ENCODE measurements around the gene HYKK.
"Not testable (repeated sequence)": the region's sequence is repeated elsewhere in the genome, so short reads cannot be mapped to it uniquely, and the experiment has no call there.

HYKK gene

DNA sequence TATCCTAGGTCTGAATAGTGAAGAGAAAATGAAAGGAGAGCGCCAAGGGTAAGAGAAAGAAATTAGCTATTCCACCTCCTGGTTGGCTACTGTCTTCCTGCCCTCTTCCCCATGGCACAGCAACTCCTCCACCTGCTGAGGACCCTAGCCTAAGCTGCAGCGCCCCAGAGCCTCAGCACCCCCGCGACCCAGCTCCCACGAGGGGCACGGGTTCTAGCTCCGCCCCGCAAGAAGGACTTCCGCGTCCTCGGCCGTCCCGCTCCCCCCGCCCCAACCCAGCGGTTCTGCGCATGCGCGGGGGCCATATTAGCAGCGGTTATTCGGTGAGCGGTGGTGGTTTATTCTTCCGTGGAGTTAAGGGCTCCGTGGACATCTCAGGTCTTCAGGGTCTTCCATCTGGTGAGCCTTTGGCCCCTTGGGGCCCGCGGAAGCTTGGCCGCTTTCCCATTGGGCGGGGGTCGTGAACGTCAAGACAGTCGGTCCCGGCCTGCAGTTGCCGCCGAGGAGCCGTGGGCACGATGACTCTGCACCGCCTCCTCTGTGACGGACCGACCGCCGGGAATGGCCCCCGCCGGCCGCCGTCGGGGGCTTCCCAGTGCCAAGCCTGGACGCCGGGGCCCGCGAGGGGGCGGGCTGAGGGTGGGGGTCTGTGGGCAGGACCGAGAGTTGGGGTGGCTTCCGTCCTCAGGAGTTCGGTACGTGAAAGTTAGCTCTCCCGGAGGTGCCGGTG is 32.9 kb downstream of the HYKK start, which contains the start of gene PSMA4:
PSMA4 (plus strand) TSS at position 304 of the 730 bp plus-strand sequence. CDS start 1,484 bp downstream, outside the sequence.
- peak; percentile 65 for DNase-seq (ENCODE audit: low read depth)

GRCh38 chr15:78540871-78541743 is 33.7 kb downstream of the HYKK start:
- no peak for DNase-seq (ENCODE audit: low read depth)

- DNase-seq (ENCODE audit: low read depth) = no peak
Measured at GRCh38 chr15:78541744-78542034, 34.3 kb downstream of the HYKK start.

GRCh38 chr15:78542647-78543046 is 35.3 kb downstream of the HYKK start:
- no peak for DNase-seq (ENCODE audit: low read depth)

DNA sequence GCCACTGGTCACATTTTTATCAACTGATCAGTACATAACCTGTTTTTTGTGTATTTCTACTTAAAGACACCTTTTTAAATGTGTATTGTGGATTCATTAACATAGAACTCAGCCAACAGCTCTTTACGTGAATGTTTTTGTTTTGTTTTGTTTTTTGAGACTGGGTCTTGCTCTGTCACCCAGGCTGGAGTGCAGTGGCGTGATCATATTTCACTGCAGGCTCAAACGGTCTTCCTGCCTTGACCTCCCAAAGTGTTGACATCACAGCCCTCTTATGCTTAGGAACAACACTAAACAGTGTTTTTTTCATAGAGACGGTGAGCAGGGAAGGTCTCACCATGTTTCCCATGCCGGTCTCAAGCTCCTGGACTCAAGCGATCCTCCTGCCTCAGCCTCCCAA is 42.8 kb downstream of the HYKK start:
- DNase-seq (ENCODE audit: low read depth) = no peak

- DNase-seq (ENCODE audit: low read depth) = no peak
Measured at GRCh38 chr15:78550815-78551214, 43.4 kb downstream of the HYKK start.

DNA sequence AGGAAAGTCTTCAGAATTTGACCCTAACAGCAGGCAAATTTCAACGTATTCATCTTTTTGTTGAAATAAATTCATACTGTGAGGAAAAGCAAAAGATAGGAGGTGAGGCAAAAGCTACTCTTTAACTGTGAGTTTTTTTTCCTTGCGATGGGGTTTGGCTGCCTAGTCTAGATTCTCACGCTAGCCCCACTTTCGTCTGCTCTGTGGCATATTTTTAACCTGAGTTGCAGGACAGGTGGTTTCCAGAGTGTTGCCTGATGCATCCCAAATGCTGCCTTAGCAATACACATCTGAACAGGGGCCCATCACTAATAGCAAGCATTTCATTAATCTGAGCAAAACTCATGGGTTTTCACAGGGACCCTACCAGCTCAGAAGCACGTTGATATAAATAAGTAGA is 44.5 kb downstream of the HYKK start:
- DNase-seq (ENCODE audit: low read depth) = no peak

GRCh38 chr15:78552597-78552996 is 45.2 kb downstream of the HYKK start:
- no peak for DNase-seq (ENCODE audit: low read depth)

DNA sequence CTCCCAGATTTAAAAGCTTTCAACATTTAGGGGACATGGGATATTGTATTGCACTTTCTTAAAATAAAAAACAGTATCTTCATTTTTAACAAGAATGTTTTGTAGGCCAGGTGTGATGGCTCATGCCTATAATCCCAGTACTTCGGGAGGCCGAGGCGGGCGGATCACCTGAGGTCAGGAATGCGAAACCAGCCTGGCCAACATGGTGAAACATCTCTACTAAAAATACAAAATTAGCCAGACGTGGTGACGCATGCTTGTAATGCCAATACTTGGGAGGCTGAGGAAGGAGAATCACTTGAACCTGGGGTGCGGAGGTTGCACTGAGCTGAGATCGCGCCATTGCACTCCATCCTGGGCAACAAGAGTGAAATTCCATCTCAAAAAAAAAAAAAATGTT is 52.8 kb downstream of the HYKK start:
- not testable (repeated sequence) for DNase-seq (ENCODE audit: low read depth)

DNA sequence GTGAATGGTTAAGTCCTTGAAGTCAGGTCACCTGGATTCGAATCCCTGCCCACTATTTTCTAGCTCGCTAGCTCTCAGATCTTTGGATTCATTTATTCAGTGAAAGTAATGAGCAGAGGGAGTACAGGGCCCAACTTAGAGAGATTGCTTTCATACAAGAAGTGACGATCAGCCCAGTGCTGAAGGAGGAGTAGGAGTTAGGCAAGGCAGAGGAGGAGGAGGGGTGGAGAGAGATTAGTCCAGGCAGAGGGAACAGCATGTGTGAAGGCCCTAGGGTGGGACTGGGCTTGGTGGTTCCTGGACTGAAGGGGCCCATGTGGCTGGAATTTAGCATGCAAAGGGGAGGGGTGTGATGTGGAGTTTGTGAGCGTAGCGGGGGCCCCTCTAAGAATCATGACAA is 54.1 kb downstream of the HYKK start:
- DNase-seq (ENCODE audit: low read depth) = no peak

- DNase-seq (ENCODE audit: low read depth) = no peak
Measured at GRCh38 chr15:78563092-78563491, 55.7 kb downstream of the HYKK start.

DNA sequence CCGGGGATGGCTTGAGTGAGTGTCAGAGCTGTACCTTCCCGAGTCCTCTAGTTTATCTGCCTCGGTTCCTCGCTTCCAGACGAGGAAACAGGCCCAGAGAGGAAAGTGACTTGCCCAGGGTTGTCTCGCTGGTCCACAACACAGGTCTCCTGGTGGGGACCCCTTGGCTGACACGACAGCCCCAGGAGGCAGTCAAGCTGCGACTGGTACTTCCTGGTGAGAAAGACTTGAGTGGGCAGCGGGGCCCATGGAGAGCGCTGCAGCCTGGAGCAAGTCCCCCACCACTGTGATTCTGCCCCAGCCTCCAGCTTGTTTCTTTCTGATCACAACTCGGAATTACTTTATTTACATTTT is 57.3 kb downstream of the HYKK start:
- DNase-seq (ENCODE audit: low read depth) = no peak

- DNase-seq (ENCODE audit: low read depth) = peak; percentile 16
Measured at GRCh38 chr15:78565097-78565950, 57.9 kb downstream of the HYKK start, which contains the start of gene CHRNA5. Gene CHRNA5 (plus strand): TSS chr15:78565520. CDS start chr15:78565720, 200 bp downstream.

DNA sequence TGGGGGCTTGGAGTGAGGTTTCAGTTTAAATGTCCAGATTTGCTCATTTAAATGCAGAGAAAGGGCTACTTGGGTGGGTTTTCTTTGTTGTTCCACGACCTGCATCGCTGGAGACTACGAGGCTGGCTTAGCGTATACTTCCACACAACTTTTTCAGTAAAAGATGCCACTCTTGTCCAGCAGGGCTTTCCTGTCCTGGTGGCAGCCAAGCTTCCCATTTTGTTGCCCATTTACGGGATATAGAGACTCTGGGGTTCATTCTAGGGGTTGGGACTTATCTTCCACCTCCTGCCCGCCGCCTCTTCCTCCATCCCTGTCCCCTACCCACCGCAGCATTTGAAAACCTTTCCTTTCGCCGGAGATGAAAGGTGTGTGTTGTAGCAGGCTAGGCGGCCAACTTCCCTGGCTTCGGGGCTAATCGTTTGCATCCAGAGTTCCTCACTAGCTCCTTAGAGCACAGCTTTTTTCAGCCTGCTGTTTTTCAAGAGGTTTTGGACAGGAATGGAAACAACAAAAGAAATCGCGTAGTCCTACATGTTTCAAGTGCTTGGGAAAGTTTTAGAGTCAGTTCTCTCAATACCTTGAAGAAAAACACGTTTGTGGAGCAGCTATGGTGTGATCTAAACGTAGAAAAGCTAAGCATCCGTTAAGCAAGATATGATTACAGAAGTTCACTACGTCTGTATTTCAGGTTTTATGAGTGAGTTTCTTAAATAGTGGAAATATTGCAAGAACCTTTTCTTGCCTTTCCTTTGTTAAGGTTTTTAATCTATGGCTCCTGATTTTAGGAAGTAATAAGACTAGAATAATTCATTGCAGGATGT is 58.8 kb downstream of the HYKK start:
- DNase-seq (ENCODE audit: low read depth) = no peak

DNA sequence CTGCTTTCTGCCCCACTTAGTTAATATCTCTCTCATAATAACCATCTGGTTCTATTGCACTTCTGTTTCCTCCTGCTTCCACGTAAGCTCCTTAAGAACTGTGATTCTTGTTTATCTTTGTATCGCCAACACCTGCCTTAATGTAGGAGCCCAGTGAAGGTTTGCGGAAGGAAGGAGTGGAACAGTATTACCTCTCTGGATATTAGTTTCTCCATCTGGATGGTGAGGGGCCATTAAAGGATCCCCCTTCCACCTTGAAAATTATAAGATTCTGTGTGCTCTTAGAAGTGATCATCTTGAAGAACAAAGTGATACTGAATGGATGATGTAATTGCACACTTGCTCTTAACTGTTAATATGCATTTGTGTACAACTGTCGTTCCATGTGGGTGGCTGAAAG is 60.2 kb downstream of the HYKK start:
- no peak for DNase-seq (ENCODE audit: low read depth)

- no peak for DNase-seq (ENCODE audit: low read depth)
Measured at GRCh38 chr15:78570710-78571109, 63.3 kb downstream of the HYKK start.

DNA sequence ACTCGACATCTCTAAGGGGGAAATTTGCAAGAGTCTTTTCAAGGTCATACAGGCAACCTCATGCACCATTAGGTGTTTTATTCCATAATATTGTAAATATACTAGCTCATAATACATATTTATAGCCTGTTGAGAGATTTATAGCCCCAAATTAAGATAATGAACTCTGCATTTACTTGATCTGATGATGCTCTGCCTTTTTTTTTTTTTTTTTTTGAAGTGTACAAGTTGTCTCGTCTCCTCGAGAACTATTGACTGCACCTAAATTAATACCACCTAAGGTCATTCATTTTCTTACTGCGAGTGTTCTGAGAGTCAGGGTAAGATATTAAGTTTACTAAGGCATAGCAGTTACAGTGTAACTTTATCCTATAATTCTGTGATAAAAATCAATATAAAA is 64.0 kb downstream of the HYKK start:
- no peak for DNase-seq (ENCODE audit: low read depth)

DNA sequence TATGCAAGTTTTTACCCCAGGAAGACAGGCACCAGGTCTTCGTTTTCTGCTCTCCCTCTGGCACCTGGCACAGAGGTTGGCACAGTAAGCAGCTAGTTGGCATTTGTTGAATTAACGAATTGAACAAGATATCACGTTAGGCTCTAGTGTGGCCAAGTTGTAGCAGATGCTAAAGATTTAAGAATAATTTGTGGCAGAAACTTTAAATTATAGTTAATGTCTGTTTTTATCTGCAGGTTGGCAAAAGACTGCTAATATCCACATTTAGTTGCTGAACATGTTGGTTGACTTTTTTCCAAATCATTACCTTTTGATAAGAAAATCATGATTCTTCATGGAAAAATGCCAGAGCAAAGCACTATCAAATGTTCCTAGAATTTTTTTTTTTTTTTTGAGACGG is 66.0 kb downstream of the HYKK start:
- no peak for DNase-seq (ENCODE audit: low read depth)

DNA sequence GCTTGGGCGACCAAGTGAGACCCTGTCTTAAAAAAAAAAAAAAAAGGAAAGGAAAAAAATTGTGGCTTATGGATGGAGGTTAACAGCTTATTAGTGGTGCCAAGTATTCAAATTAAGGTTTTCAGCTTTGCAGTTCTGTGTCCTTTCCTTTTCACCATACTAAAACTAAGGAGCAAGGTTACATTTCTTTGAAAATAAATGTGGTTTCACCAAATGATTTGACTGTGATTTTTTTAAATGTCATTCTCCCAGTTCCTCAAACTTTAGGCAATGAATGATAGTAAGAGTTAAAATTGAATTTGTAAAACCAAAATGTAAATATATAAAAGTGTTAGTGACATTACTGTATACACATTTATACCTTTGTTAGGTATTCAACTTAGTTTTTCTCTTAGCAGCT is 67.6 kb downstream of the HYKK start:
- DNase-seq (ENCODE audit: low read depth) = no peak

All from GM04504 (cell line).